Activated T-helper 17 cell treated with anti-CD3 and anti-CD28 coated beads, Interleukin-2, amount 50 U/mL, for 72 hours (primary cell): Measurements from ENCODE around the gene CD8A. TPM values are rescaled to one million over a fixed set of nuclear protein-coding genes. Genes with fewer than 3 reads are reported as not detected.

ENCODE experiments used
- ATAC-seq: fragments of 150-1000 bp; cut with Tn5 transposase; replicated peaks from 2 replicates; pipeline ENCODE4 v1.10.0; 2021; ENCODE audit warnings: mild to moderate bottlenecking, moderate library complexity
- H3K27ac Mint-ChIP-seq: one replicate; pipeline ENCODE4 v1.8.0; 2022; ENCODE audit warnings: mixed read lengths
- H3K27me3 Mint-ChIP-seq: one replicate; pipeline ENCODE4 v1.8.0; 2022; ENCODE audit warnings: mixed read lengths
- H3K36me3 Mint-ChIP-seq: one replicate; pipeline ENCODE4 v1.8.0; 2022; ENCODE audit warnings: low read depth, mild to moderate bottlenecking, mixed read lengths
- H3K4me1 Mint-ChIP-seq: one replicate; pipeline ENCODE4 v1.8.0; 2022; ENCODE audit warnings: mixed read lengths
- H3K4me3 Mint-ChIP-seq: one replicate; pipeline ENCODE4 v1.8.0; 2022; ENCODE audit warnings: mild to moderate bottlenecking, mixed read lengths
- H3K9me3 Mint-ChIP-seq: one replicate; pipeline ENCODE4 v1.8.0; 2022; ENCODE audit warnings: mixed read lengths
- total RNA-seq, 2 donors: library from RNA; stranded (reverse); gene quantifications; one replicate each; pipeline ENCODE4 v1.2.3, GENCODE V29; 2022

CD8A gene
- total RNA-seq, 2 donors from 2014 or later = 0.80 to 2.7 TPM

DNA sequence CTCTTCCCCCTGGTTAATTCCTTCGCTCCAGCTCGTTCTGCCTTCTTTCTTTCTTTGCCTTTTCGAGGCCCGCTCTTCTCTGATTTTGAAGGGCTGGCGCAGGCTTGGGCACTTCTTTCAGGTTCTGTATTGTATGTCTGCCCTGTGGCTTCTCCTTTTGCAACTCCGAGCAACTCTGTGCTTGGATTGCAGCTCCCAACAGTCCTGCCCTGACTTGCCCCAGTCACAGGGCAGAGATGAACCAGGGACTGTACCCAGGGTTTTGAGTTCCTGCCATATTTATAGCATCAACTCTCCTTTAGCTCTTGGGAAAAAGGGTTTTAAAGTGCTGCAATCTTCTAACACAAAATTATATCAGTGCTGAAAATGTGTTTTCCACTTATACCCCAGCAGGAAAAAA is 31.1 kb upstream of the CD8A start:
- no peak overlapping the region for H3K4me3 Mint-ChIP-seq
- H3K36me3 Mint-ChIP-seq = no peaks in the 10 kb centered on the region
- no peak overlapping the region for H3K27ac Mint-ChIP-seq
- no peak for ATAC-seq
- H3K27me3 Mint-ChIP-seq = peaks cover 20% of the 10 kb centered on the region
- peaks cover 7% of the 10 kb centered on the region for H3K4me1 Mint-ChIP-seq
- H3K9me3 Mint-ChIP-seq = no peaks in the 10 kb centered on the region

DNA sequence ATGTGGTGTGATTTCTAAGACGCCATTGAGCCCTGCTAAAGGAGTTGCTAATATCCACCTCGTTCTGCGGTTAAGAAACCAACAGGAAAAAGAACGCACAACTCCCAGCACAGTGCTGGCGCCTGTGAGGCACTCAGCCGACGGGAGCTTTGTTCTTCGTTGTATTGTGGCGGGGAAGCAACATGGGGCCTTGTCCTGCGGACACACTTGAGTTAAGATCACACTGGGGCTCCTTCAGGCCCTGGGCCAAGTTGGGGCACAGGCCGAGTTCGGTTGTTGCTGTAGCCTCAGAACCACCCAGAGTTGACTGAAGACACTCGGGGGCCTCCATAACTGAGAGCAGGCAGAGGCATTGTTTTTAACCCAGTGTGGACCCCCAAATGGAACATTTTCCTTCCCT is 30.6 kb upstream of the CD8A start:
- no peaks in the 10 kb centered on the region for H3K9me3 Mint-ChIP-seq
- no peak overlapping the region for H3K27ac Mint-ChIP-seq
- H3K4me1 Mint-ChIP-seq = peaks cover 7% of the 10 kb centered on the region
- H3K36me3 Mint-ChIP-seq = no peaks in the 10 kb centered on the region
- ATAC-seq = no peak
- peaks cover 24% of the 10 kb centered on the region for H3K27me3 Mint-ChIP-seq
- H3K4me3 Mint-ChIP-seq = no peak overlapping the region

DNA sequence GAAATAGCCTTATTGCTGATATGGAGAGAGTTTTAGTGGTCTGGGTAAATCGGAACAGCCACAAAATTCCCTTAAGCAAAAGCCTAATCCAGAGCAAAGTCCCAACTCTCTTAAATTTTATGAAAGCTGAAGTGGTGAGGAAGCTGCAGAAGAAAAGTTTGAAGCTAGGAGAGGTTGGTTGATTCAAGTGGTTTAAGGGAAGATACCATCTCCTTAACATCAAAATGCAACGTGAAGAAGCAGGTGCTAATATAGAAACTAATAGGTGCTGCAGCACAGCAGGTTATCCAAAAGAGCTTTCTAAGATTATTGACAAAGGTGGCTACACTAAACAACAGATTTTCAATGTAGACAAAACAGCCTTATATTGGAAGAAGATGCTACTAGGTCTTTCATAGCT is 28.2 kb upstream of the CD8A start:
- Mint-ChIP-seq H3K4me1 (peaks cover 3% of the 10 kb centered on the region), H3K4me3 (no peak overlapping the region), H3K27me3 (peaks cover 20% of the 10 kb centered on the region), H3K36me3 (no peaks in the 10 kb centered on the region), H3K9me3 (no peaks in the 10 kb centered on the region), H3K27ac (no peak overlapping the region)
- no peak for ATAC-seq

DNA sequence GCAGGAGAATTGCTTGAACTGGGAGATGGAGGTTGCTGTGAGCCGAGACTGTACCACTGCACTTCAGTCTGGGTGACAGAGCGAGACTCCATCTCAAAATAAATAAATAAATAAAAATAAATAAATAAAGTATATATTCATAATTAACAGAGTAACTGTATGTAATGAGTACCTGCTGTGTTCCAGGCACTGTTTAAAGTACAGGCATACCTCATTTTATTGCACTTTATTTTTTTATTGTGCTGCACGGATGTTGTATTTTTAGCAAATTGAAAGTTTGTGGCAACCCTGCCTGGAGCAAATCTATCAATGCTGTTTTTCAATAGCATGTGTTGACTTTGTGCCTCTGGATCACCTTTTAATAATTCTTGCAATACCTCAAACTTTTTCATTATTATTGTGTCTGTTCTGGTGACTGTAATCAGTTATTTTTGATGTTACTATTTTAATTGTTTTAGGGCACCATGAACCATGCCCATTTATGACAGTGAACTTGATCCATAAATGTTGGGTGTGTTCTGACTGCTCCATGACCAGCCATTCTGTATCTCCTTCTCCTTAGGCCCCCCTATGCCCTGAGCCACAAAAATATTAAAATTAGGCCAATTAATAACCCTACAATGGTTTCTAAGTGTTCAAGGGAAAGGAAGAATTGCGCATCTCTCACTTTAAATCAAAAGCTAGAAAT is 27.5 kb upstream of the CD8A start:
- Mint-ChIP-seq H3K36me3 (no peaks in the 10 kb centered on the region), H3K27ac (no peak overlapping the region), H3K9me3 (no peaks in the 10 kb centered on the region), H3K4me3 (no peak overlapping the region), H3K4me1 (peaks cover 3% of the 10 kb centered on the region), H3K27me3 (peaks cover 20% of the 10 kb centered on the region)
- ATAC-seq = no peak

DNA sequence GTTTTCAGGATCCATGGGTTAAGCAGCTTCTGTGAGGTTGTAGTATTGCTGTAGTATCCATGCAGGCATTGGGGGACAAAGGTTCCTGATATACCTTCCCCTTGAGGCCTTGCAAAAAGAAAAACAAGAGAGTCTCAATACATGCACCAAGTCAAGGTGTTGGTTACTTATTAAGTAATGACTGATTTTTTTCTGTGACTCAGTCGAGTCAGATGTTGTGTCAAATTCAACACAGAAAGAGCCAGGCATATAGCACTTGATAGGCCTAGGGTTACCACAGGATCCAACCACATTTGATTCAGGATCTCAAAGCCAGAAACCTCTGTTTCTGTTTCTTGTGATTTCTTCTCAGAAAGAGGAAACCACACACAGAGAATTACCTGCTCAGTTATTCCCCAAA is 24.9 kb upstream of the CD8A start:
- Mint-ChIP-seq H3K4me1 (no peaks in the 10 kb centered on the region), H3K27ac (peak overlapping the region; percentile 42), H3K27me3 (peaks cover 37% of the 10 kb centered on the region), H3K4me3 (no peak overlapping the region), H3K36me3 (no peaks in the 10 kb centered on the region), H3K9me3 (no peaks in the 10 kb centered on the region)
- ATAC-seq = peak; percentile 21

DNA sequence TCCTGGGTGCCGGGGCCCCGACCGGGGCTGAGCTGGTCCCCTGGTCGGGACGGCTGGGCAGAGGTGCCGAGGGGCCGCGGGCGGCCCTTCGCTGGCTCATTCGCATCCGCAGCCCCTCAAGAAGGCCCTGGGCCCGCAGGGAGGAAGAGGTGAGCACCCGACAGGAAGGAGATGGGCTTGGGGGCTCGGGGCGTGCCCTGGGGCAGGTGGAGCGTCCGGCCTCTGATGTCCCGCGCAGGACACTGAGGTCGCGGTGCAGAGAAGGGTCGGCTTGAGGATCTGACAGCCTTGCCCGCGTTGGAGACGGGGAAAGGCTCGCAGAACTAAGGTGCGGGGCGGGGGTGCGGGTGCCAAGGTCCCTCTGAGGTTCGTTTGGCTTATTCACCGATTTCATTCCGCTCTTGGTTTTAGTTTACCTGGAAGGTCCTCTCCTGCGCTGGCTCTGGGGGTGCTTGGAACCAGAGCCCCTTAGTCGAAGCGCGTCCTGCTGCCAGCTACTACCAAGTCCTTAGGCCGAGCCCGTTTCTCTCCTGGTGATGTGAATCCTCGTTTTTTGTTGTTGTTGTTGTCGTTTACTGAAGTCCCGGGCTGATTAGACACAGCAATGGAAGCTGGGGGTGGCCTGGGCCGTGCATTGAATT is 18.9 kb upstream of the CD8A start:
- Mint-ChIP-seq H3K4me3 (peak overlapping the region; percentile 43), H3K27me3 (peaks cover 44% of the 10 kb centered on the region), H3K36me3 (no peaks in the 10 kb centered on the region), H3K9me3 (no peaks in the 10 kb centered on the region), H3K4me1 (peaks cover 12% of the 10 kb centered on the region), H3K27ac (no peak overlapping the region)
- ATAC-seq = no peak

DNA sequence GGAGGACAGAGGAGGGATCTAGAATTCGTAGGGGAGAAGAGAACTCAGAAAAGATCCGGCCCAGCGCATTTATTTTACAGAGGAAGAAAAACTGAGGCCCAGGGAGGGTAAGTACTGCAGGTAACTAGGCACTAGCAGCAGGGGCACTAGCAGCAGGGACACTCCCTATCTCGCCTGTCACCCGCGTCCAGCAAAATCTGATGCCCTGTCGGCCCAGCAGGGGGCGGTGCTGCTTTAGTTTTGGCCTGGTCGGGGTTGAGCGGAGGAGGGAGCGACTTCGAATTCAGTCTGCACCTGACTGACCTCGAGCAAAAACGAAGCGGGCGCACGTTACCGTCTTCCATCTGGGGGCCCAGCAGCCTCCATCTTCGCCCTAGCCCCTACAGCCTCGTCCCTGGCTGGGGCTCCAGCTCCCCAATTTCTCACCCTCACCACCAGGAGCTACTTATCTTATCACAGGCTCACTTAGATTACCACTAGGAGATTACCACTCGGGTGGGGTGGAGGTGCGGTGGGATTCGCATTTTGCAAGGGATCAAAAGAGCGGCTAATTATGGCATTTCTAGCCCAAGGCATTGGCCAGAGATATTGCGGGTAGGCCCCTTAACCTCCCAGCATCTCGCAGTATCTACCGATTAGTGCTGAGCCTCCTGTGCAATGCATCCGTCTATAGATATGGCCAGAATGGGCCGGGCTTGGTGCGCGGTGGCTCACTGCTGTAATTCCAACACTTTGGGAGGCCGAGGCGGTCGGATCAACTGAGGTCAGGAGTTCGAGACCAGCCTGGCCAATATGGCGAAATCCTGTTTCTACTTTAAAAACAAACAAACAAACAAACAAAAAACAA is 17.8 kb upstream of the CD8A start:
- peak overlapping the region; percentile 8 for H3K27ac Mint-ChIP-seq
- H3K4me1 Mint-ChIP-seq = peaks cover 12% of the 10 kb centered on the region
- peak; percentile 96 for ATAC-seq
- H3K4me3 Mint-ChIP-seq = peak overlapping the region; percentile 91
- H3K36me3 Mint-ChIP-seq = no peaks in the 10 kb centered on the region
- peaks cover 41% of the 10 kb centered on the region for H3K27me3 Mint-ChIP-seq
- no peaks in the 10 kb centered on the region for H3K9me3 Mint-ChIP-seq

DNA sequence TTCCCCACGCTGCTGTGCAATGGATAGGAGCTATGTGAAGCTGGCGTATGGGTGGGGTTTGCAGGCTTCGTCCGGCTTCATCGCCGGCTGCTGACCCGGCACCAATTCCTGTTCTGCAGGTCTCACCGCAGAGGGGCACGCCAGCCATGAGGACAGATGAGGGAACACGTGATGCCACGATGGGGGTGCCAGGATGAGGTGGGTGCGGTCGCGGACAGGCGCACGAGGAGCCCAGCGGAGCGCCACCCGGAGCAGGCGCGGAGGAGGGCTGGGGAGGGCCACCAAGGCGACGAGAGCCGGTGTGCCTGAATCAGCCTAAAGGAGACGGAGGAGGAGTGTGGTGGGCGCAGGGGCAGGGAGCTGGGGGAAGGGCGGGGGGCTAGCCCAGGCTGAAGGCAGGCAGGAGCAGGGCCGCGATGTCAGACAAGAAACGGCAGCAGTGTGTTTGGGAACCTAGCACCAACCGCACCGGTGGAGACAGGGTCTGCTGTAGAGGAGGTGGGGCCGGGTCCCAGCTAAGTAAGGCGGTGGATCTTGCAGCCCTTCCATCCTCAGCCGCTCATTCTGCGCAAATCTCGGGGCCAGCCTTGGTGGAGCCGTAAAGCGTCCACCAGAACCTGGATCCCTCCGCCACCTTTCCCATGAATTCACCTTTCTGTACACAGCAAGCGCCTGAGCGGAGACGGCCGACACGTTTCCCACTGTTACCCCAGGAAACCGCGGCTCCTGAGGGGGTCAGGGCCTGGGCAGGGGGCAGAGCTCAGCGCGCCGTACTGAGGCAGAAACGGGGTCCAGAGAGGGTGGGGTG is 17.0 kb upstream of the CD8A start:
- peak overlapping the region; percentile 79 for H3K27ac Mint-ChIP-seq
- H3K9me3 Mint-ChIP-seq = no peaks in the 10 kb centered on the region
- H3K4me1 Mint-ChIP-seq = peaks cover 12% of the 10 kb centered on the region
- no peaks in the 10 kb centered on the region for H3K36me3 Mint-ChIP-seq
- peak; percentile 49 for ATAC-seq
- peak overlapping the region; percentile 91 for H3K4me3 Mint-ChIP-seq
- peaks cover 33% of the 10 kb centered on the region for H3K27me3 Mint-ChIP-seq

DNA sequence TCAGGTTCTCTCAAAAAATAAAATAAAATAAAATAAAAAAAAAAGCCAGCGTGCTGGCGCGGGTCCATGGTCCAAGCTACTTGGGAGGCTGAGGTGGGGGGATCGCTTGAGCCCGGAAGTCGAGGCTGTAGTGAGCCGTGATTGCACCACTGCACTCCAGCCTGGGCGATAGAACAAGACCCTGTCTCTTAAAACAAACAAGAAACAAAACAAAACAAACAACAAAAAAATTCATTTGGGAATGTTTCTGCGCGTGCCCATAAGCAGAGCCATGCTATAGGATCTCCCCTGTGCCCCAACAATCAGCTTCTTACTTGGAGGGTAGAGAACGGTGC is 16.4 kb upstream of the CD8A start:
- no peak for ATAC-seq
- no peaks in the 10 kb centered on the region for H3K9me3 Mint-ChIP-seq

DNA sequence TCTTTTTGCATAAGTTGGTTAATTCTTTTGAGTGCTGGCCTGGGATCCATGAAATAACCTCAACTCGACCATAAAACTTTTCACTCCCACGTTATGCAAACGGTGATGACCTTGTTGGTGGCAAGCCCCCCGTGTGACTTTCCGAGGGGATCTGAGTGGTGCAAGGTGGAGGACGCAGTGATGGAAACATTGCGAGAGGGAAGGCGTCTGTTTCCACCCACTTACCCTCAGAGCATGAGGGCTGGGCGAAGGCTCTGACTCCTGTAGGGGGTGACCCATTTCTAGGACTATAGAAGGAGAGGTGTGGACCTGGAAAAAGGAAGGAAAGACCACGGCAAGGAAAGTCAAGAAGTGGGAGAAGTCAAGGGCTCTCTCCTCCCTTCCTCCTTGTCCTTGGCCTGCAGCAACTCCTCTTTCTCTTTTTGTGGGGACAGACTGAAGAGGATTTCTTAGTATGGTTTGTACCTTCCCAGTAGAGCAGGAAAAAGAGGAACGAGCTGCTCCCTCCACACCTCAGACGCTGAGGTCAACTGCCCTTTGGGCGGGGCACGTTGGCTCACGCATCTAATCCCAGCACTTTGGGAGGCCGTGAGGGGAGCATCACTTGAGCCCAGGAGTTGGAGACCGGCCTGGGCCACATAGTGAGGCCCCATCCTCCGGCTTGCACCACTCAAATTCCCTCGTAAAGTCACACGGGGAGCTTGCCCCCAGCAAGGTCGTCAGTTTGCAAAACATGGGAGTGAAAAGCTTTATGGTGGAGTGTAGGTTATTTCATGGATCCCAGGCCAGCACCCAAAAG is 15.5 kb upstream of the CD8A start:
- Mint-ChIP-seq H3K4me1 (peaks cover 12% of the 10 kb centered on the region), H3K27ac (no peak overlapping the region), H3K9me3 (no peaks in the 10 kb centered on the region), H3K4me3 (peak overlapping the region; percentile 91), H3K36me3 (no peaks in the 10 kb centered on the region), H3K27me3 (peaks cover 19% of the 10 kb centered on the region)
- no peak for ATAC-seq

More for the DNA sequence above, 16.4 kb upstream of the CD8A start:
- no peaks in the 10 kb centered on the region for H3K36me3 Mint-ChIP-seq
- H3K4me3 Mint-ChIP-seq = peak overlapping the region; percentile 91
- peaks cover 12% of the 10 kb centered on the region for H3K4me1 Mint-ChIP-seq
- peak overlapping the region; percentile 79 for H3K27ac Mint-ChIP-seq
- H3K27me3 Mint-ChIP-seq = peaks cover 28% of the 10 kb centered on the region

DNA sequence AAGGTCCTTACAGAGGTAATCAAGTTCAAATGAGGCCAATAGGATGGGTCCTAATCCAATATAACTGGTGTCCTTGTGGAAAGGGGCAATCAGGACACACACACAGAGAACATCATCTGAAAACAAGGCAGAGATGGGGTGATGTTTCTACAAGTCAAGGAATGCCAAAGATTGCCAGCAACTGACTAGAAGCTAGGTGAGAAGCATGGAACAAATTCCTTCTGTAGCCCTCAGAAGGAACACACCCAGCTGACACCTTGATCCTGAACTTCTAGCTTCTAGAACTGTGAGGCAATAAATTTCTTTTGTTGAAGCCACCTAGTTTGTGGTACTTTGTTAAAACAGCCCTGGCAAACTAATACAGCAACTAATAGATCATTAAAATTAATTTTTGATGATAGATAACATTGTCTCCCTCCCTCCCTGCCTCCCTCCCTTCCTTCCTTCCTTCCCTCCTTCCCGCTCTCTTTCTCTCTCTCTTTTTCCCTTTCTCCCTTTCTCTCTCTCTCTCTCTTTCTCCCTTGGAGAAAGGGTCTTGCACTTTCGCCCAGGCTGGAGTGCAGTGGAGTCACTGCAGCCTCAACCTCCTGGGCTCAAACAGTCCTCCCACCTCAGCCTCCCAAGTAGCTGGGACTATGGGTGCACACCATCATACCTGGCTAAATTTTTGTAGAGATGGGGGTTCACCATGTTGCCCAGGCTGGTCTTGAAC is 10.3 kb upstream of the CD8A start:
- peaks cover 10% of the 10 kb centered on the region for H3K27me3 Mint-ChIP-seq
- H3K4me1 Mint-ChIP-seq = no peaks in the 10 kb centered on the region
- ATAC-seq = no peak
- no peaks in the 10 kb centered on the region for H3K36me3 Mint-ChIP-seq
- no peak overlapping the region for H3K27ac Mint-ChIP-seq
- H3K9me3 Mint-ChIP-seq = peaks cover 9% of the 10 kb centered on the region
- no peak overlapping the region for H3K4me3 Mint-ChIP-seq

DNA sequence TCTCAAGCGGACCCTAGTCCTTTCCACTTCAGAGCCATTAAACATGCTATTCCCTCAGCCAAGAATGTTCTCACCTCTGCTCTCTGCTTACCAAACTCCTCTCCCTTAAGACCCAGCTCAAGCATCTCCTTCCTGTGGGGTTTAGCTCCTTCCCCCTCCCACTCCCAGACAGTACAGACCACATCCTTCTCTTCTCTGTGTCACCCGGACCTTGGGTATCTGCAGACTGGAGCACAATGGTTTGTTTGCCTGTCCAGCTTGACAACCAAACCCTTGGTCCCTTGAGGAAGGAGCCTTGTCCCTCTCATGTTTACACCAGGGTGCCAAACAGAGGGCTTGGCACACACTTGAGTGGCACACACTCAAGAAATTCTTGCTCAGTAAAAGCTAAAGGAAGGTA is 4.1 kb upstream of the CD8A start:
- peaks cover 12% of the 10 kb centered on the region for H3K4me1 Mint-ChIP-seq
- H3K27me3 Mint-ChIP-seq = peaks cover 58% of the 10 kb centered on the region
- ATAC-seq = no peak
- no peaks in the 10 kb centered on the region for H3K36me3 Mint-ChIP-seq
- no peak overlapping the region for H3K27ac Mint-ChIP-seq
- no peak overlapping the region for H3K4me3 Mint-ChIP-seq
- H3K9me3 Mint-ChIP-seq = peaks cover 21% of the 10 kb centered on the region

DNA sequence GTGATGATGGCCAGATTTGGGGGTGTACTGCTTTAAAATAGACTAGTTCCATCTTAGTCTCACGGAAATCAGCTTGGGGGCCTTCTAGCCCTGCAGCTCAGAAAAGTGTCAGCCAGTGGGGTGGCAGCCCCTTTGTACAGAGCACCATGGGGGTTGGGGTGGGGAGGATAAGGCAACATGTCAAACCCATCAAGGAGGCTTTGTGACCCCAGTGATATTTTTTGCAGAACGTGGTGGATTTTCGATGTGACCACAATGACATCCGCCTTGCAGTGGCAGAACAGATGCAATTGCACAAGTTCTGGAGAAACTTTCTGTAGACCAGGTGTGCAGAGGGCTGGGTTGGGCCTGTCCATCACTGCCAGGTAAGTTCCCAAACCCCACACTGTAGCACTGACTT is 3.0 kb upstream of the CD8A start:
- ATAC-seq = no peak
- Mint-ChIP-seq H3K4me1 (peaks cover 12% of the 10 kb centered on the region), H3K27ac (no peak overlapping the region), H3K9me3 (peaks cover 21% of the 10 kb centered on the region), H3K4me3 (no peak overlapping the region), H3K36me3 (no peaks in the 10 kb centered on the region), H3K27me3 (peaks cover 58% of the 10 kb centered on the region)
